ENCODE measurements around the gene PRSS56. TPM values are rescaled to one million over a fixed set of nuclear protein-coding genes. Genes with fewer than 3 reads are reported as not detected.
A peak's percentile ranks its signal among the peaks of the same experiment; 100 is the strongest.

PRSS56 gene
- polyA plus RNA-seq, 1 donor from 2014 or later: 0.16 TPM

DNA sequence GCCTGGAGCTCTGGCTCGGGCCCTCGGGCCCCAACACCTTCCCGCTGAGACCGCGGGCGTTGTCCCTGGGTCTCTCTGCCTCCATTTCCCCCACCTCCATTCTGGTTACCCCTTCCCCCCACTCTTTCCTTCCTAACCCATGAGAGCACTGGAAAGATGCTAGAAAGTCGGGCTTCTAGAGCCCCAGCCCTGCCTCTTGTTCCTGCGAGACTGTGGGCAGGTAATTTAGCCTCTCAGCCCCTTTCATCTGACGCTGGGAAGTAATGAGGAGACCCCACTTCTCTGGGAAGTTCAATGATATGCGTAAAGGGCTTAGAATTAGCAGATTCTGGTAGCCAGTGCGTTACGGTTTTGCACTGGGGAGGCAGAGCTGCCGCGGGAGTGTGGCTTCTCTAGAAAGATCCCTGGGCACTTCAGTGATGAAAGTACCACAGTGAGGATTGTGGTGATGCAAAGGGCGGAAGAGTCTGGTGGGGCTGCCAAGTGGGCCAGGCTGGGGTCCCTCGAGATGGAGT, 16.3 kb upstream of the PRSS56 start:
- Histone ChIP-seq H3F3A (ENCODE audit: insufficient read depth, low read length, poor library complexity, severe bottlenecking) (peaks cover 5% of the 10 kb centered on the region), H3K9ac (ENCODE audit: low read length) (peak overlapping the region; percentile 73), H3K9me2 (ENCODE audit: insufficient read depth, low read length) (no peaks in the 10 kb centered on the region), H3K36me3 (ENCODE audit: insufficient read depth, low read length) (no peaks in the 10 kb centered on the region), H3K79me2 (replicated peaks; ENCODE audit: insufficient read depth, low read length) (no peaks in the 10 kb centered on the region), H2AFZ (ENCODE audit: low read depth, low read length) (no peak overlapping the region), H3K4me3 (ENCODE audit: low read length) (peak overlapping the region; percentile 64), H3K4me2 (ENCODE audit: low read length) (no peak overlapping the region), H3K9me3 (ENCODE audit: low read length) (no peaks in the 10 kb centered on the region), H3K27me3 (ENCODE audit: insufficient read depth, low read depth, low read length) (peaks cover 10% of the 10 kb centered on the region), H4K20me1 (ENCODE audit: insufficient read depth) (no peaks in the 10 kb centered on the region), H3K27ac (ENCODE audit: low read length) (peak overlapping the region; percentile 88)
- TF ChIP-seq POLR2AphosphoS5 (IDR thresholded peaks at IDR 0.05) (no peak), EP300 (conservative IDR thresholded peaks at IDR 0.05; ENCODE audit: poor library complexity, severe bottlenecking) (no peak), TAF1 (IDR thresholded peaks at IDR 0.05; ENCODE audit: low read depth) (no peak), SMC3 (conservative IDR thresholded peaks at IDR 0.05; ENCODE audit: poor library complexity) (no peak), MXI1 (conservative IDR thresholded peaks at IDR 0.05; ENCODE audit: poor library complexity, severe bottlenecking) (no peak), RAD21 (conservative IDR thresholded peaks at IDR 0.05) (no peak), EZH2 (IDR thresholded peaks at IDR 0.05; ENCODE audit: borderline replicate concordance, insufficient read depth, low read length, poor library complexity, severe bottlenecking) (no peak)
- TF ChIP-seq, protein P1, sequence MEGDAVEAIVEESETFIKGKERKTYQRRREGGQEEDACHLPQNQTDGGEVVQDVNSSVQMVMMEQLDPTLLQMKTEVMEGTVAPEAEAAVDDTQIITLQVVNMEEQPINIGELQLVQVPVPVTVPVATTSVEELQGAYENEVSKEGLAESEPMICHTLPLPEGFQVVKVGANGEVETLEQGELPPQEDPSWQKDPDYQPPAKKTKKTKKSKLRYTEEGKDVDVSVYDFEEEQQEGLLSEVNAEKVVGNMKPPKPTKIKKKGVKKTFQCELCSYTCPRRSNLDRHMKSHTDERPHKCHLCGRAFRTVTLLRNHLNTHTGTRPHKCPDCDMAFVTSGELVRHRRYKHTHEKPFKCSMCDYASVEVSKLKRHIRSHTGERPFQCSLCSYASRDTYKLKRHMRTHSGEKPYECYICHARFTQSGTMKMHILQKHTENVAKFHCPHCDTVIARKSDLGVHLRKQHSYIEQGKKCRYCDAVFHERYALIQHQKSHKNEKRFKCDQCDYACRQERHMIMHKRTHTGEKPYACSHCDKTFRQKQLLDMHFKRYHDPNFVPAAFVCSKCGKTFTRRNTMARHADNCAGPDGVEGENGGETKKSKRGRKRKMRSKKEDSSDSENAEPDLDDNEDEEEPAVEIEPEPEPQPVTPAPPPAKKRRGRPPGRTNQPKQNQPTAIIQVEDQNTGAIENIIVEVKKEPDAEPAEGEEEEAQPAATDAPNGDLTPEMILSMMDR (IDR thresholded peaks at IDR 0.05; ENCODE audit: poor library complexity, severe bottlenecking): no peak
- TF ChIP-seq, protein P2, sequence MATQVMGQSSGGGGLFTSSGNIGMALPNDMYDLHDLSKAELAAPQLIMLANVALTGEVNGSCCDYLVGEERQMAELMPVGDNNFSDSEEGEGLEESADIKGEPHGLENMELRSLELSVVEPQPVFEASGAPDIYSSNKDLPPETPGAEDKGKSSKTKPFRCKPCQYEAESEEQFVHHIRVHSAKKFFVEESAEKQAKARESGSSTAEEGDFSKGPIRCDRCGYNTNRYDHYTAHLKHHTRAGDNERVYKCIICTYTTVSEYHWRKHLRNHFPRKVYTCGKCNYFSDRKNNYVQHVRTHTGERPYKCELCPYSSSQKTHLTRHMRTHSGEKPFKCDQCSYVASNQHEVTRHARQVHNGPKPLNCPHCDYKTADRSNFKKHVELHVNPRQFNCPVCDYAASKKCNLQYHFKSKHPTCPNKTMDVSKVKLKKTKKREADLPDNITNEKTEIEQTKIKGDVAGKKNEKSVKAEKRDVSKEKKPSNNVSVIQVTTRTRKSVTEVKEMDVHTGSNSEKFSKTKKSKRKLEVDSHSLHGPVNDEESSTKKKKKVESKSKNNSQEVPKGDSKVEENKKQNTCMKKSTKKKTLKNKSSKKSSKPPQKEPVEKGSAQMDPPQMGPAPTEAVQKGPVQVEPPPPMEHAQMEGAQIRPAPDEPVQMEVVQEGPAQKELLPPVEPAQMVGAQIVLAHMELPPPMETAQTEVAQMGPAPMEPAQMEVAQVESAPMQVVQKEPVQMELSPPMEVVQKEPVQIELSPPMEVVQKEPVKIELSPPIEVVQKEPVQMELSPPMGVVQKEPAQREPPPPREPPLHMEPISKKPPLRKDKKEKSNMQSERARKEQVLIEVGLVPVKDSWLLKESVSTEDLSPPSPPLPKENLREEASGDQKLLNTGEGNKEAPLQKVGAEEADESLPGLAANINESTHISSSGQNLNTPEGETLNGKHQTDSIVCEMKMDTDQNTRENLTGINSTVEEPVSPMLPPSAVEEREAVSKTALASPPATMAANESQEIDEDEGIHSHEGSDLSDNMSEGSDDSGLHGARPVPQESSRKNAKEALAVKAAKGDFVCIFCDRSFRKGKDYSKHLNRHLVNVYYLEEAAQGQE (IDR thresholded peaks at IDR 0.05; ENCODE audit: borderline replicate concordance): no peak

DNA sequence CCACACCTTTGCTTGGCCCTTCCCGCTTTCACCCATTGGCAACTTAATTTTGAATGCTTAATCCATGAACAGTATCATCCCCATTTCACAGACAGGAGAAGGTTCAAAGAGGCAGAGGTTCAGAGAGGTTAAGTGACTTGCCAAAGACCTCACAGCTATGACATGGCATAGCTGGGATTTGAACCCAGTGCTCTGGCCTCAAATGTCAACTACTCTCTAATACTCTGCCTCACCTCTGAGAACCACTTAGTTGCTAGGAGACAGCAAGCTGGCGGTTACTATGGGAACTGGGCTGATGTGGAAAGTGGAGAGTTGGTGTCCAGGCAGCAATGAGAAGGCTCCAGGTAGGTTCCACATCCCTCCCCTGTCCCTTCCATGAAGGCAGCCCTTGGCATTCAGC, 15.8 kb upstream of the PRSS56 start:
- Histone ChIP-seq H3K9ac (ENCODE audit: low read length) (peak overlapping the region; percentile 27), H3F3A (ENCODE audit: insufficient read depth, low read length, poor library complexity, severe bottlenecking) (peaks cover 5% of the 10 kb centered on the region), H3K27ac (ENCODE audit: low read length) (peak overlapping the region; percentile 88), H3K9me3 (ENCODE audit: low read length) (no peaks in the 10 kb centered on the region), H2AFZ (ENCODE audit: low read depth, low read length) (no peak overlapping the region), H3K4me3 (ENCODE audit: low read length) (peak overlapping the region; percentile 64), H3K27me3 (ENCODE audit: insufficient read depth, low read depth, low read length) (peaks cover 10% of the 10 kb centered on the region), H3K9me2 (ENCODE audit: insufficient read depth, low read length) (no peaks in the 10 kb centered on the region), H3K4me2 (ENCODE audit: low read length) (no peak overlapping the region), H3K79me2 (replicated peaks; ENCODE audit: insufficient read depth, low read length) (no peaks in the 10 kb centered on the region), H3K36me3 (ENCODE audit: insufficient read depth, low read length) (no peaks in the 10 kb centered on the region), H4K20me1 (ENCODE audit: insufficient read depth) (no peaks in the 10 kb centered on the region)
- TF ChIP-seq EZH2 (IDR thresholded peaks at IDR 0.05; ENCODE audit: borderline replicate concordance, insufficient read depth, low read length, poor library complexity, severe bottlenecking) (no peak), POLR2AphosphoS5 (IDR thresholded peaks at IDR 0.05) (peak; percentile 30), TAF1 (IDR thresholded peaks at IDR 0.05; ENCODE audit: low read depth) (no peak), SMC3 (conservative IDR thresholded peaks at IDR 0.05; ENCODE audit: poor library complexity) (peak; percentile 15), EP300 (conservative IDR thresholded peaks at IDR 0.05; ENCODE audit: poor library complexity, severe bottlenecking) (peak; percentile 61), MXI1 (conservative IDR thresholded peaks at IDR 0.05; ENCODE audit: poor library complexity, severe bottlenecking) (peak; percentile 67), RAD21 (conservative IDR thresholded peaks at IDR 0.05) (no peak)
- TF ChIP-seq, protein P2 (IDR thresholded peaks at IDR 0.05; ENCODE audit: borderline replicate concordance): no peak
- TF ChIP-seq, protein P1 (IDR thresholded peaks at IDR 0.05; ENCODE audit: poor library complexity, severe bottlenecking): no peak
